B cell (primary cell): Measurements from ENCODE around the gene PLPP3. TPM values are rescaled to one million over a fixed set of nuclear protein-coding genes. Genes with fewer than 3 reads are reported as not detected.

ENCODE experiments used
- ATAC-seq: fragments of 200-7000 bp; cut with Tn5 transposase; one replicate; pipeline ENCODE4 v1.10.0; 2021; ENCODE audit warnings: low read depth, mild to moderate bottlenecking, moderate number of reproducible peaks, moderate library complexity
- CTCF ChIA-PET: fragments of 350-600 bp; sonication (Branson Sonifier 250); formaldehyde crosslinking; loops from one replicate; lab custom pipeline; 2021; ENCODE audit warnings: antibody characterized with exemption, inconsistent platforms; lab: Charles Lee
- POLR2A ChIA-PET: fragments of 350-600 bp; sonication (Branson Sonifier 250); formaldehyde crosslinking; loops from one replicate; lab custom pipeline; 2021; ENCODE audit warnings: antibody characterized with exemption; lab: Charles Lee
- DNase-seq: peaks from one replicate; pipeline ENCODE4 v3.0.0; 2013
- H2AFZ ChIP-seq: 2 replicates; pipeline ENCODE4 v1.6.1; 2012; ENCODE audit warnings: mild to moderate bottlenecking, low read depth, low read length; ENCODE audit not compliant: insufficient read depth, poor library complexity, severe bottlenecking
- H3K27ac ChIP-seq, 2 donors: 1 replicate in 1 of 2; 2 replicates in 1 of 2; pipeline ENCODE4 v1.5.1; 2012 to 2013; ENCODE audit warnings: low read length in 2 of 2, mild to moderate bottlenecking in 2 of 2, moderate library complexity in 1 of 2
- H3K27me3 ChIP-seq, 4 experiments: fragments of 200-600 bp in 1 of 4; sonication (generic) in 1 of 4; replicated peaks in 1 of 4; 1 replicate in 2 of 4; 2 replicates in 2 of 4; pipeline versions ENCODE4 v1.6.1 to v1.7.0; 2013 to 2016; ENCODE audit warnings: low read length in 3 of 4, mild to moderate bottlenecking in 2 of 4, mixed read lengths in 1 of 4, moderate library complexity in 1 of 4; ENCODE audit not compliant: insufficient read depth in 4 of 4, control insufficient read depth in 3 of 4; ENCODE audit errors: control extremely low read depth in 1 of 4
- H3K36me3 ChIP-seq, 2 experiments: replicated peaks in 1 of 2; 1 replicate in 1 of 2; 2 replicates in 1 of 2; pipeline versions ENCODE4 v1.6.1 to v1.7.1; 2013; ENCODE audit warnings: low read length in 1 of 2; ENCODE audit not compliant: insufficient read depth in 2 of 2, control insufficient read depth in 1 of 2; ENCODE audit errors: control extremely low read depth in 1 of 2, extremely low read depth in 1 of 2
- H3K4me1 ChIP-seq, 2 donors: fragments of 200-600 bp in 1 of 2; sonication (generic) in 1 of 2; 1 replicate in 1 of 2; 2 replicates in 1 of 2; pipeline versions ENCODE4 v1.5.1 to v1.6.1; 2013 to 2017; ENCODE audit warnings: low read length in 2 of 2; ENCODE audit not compliant: control insufficient read depth in 2 of 2, insufficient read depth in 2 of 2
- H3K4me2 ChIP-seq: replicated peaks from 2 replicates; pipeline ENCODE3; 2012; ENCODE audit warnings: mild to moderate bottlenecking, low read depth, low read length; ENCODE audit not compliant: poor library complexity, severe bottlenecking
- H3K4me3 ChIP-seq, 5 experiments: fragments of 200-600 bp in 1 of 5; sonication (generic) in 1 of 5; 1 replicate in 3 of 5; 2 replicates in 2 of 5; pipeline versions ENCODE4 v1.5.1 to v1.7.0; 2011 to 2016; ENCODE audit warnings: low read length in 4 of 5, mild to moderate bottlenecking in 4 of 5, low read depth in 2 of 5, control low read depth in 1 of 5, moderate library complexity in 1 of 5; ENCODE audit not compliant: insufficient read depth in 1 of 5; ENCODE audit errors: control extremely low read depth in 1 of 5, extremely low read depth in 1 of 5
- H3K79me2 ChIP-seq: fragments of 200-600 bp; sonication (generic); one replicate; pipeline ENCODE4 v1.6.0; 2016; ENCODE audit warnings: low read length; ENCODE audit not compliant: control insufficient read depth, insufficient read depth
- H3K9ac ChIP-seq: fragments of 200-600 bp; sonication (generic); 2 replicates; pipeline ENCODE4 v1.6.1; 2017; ENCODE audit warnings: mild to moderate bottlenecking, low read length, moderate library complexity
- H3K9me3 ChIP-seq, 3 donors: one replicate each; pipeline versions ENCODE4 v1.6.1 to v1.7.1; 2013; ENCODE audit warnings: low read length in 2 of 3; ENCODE audit not compliant: control insufficient read depth in 2 of 3, insufficient read depth in 1 of 3; ENCODE audit errors: control extremely low read depth in 1 of 3
- H4K20me1 ChIP-seq: 2 replicates; pipeline ENCODE4 v1.6.0; 2012; ENCODE audit warnings: mild to moderate bottlenecking, low read length; ENCODE audit not compliant: insufficient read depth, control insufficient read depth, poor library complexity, severe bottlenecking
- H3K27ac Mint-ChIP-seq: one replicate; pipeline ENCODE4 v1.8.0; 2021; ENCODE audit warnings: mixed read lengths
- H3K27me3 Mint-ChIP-seq: one replicate; pipeline ENCODE4 v1.8.0; 2021; ENCODE audit warnings: mixed read lengths
- H3K4me1 Mint-ChIP-seq: one replicate; pipeline ENCODE4 v1.8.0; 2021; ENCODE audit warnings: mixed read lengths
- H3K4me3 Mint-ChIP-seq: one replicate; pipeline ENCODE4 v1.8.0; 2021; ENCODE audit warnings: mixed read lengths
- H3K9me3 Mint-ChIP-seq: one replicate; pipeline ENCODE4 v1.8.0; 2022; ENCODE audit warnings: mixed read lengths; ENCODE audit not compliant: insufficient read depth
- EZH2 ChIP-seq: IDR thresholded peaks from 2 replicates; pipeline ENCODE4 v1.6.1; 2012; ENCODE audit warnings: borderline replicate concordance, low read depth, mild to moderate bottlenecking, moderate library complexity, low read length; ENCODE audit not compliant: insufficient read depth, poor library complexity, severe bottlenecking
- WGBS: methylation state at CpG from one replicate; pipeline ENCODE4 v1.1.5; 2013; ENCODE audit warnings: missing lambda C conversion rate; ENCODE audit not compliant: insufficient coverage; 5-methylcytosine and 5-hydroxymethylcytosine counted together
- intact Hi-C: fragments of 100-400 bp; cut with micrococcal nuclease; formaldehyde crosslinking; loops from one replicate; pipeline ENCODE4 v1.10.0; 2022
- polyA plus RNA-seq: library from polyadenylated mRNA; depleted of rRNA; stranded (reverse); fragments of >200 nt; gene quantifications from 2 replicates; pipeline ENCODE4 v1.2.3, GENCODE V29; 2012
- total RNA-seq, 2 donors: library from RNA; stranded (reverse); fragments of 120-200 nt in 1 of 2; gene quantifications; 1 replicate in 1 of 2; 2 replicates in 1 of 2; pipeline versions ENCODE4 v1.2.3 to v1.2.4, GENCODE V29; 2013 to 2022
- TF ChIP-seq, protein P1 (sequence below): fragments of 200-600 bp; IDR thresholded peaks from one replicate; pipeline ENCODE4 v1.8.0; 2022; ENCODE audit warnings: antibody characterized with exemption, mild to moderate bottlenecking

PLPP3 gene
- total and polyA plus RNA-seq, 2 donors (not counting 1 experiment from before 2014, with no cell fraction given) = 1.8 to 2.9 TPM

DNA sequence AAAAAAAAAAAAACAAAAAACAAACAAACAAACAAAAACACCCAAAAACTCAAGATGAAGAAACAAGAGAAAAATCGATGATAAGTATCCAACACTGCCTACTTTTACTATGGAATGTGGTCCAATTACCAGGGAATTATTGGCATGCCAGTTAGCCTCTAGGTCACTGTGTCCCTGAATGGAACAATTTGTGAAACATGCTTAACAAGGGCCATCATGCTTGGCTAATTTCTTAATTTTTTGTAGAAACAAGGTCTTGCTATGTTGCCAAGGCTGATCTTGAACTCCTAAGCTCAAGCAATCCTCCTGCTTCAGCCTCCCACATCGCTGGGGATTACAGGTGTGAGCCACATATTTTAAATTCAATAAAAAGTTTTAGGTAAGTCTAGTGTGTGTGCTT, 23.9 kb downstream of the PLPP3 start:
- intact Hi-C loops = no loop called here
- ATAC-seq (no peak), DNase-seq (no peak)
- ChIA-PET CTCF (no interaction called here), POLR2A (no interaction called here)
- Histone ChIP-seq H3K9ac (no peak overlapping the region), H3K4me1 (peaks cover 4 to 6% of the 10 kb centered on the region in 2 donors), H4K20me1 (no peaks in the 10 kb centered on the region), H3K27ac (no peak overlapping the region), H3K9me3 (no peaks in the 10 kb centered on the region), H3K4me2 (no peak overlapping the region), H3K27me3 (no peaks in the 10 kb centered on the region), H2AFZ (no peak overlapping the region), H3K36me3 (no peaks in the 10 kb centered on the region), H3K4me3 (no peak overlapping the region), H3K79me2 (peaks cover 9% of the 10 kb centered on the region)
- no peak overlapping the region for H3K4me3 Mint-ChIP-seq
- no peaks in the 10 kb centered on the region for H3K27me3 Mint-ChIP-seq
- no peak overlapping the region for H3K27ac Mint-ChIP-seq
- H3K4me1 Mint-ChIP-seq = peaks cover 12% of the 10 kb centered on the region
- WGBS = 100% methylated on average over 1 of the region's 2 CpGs
- TF ChIP-seq EZH2 = no peak
- TF ChIP-seq, protein P1, sequence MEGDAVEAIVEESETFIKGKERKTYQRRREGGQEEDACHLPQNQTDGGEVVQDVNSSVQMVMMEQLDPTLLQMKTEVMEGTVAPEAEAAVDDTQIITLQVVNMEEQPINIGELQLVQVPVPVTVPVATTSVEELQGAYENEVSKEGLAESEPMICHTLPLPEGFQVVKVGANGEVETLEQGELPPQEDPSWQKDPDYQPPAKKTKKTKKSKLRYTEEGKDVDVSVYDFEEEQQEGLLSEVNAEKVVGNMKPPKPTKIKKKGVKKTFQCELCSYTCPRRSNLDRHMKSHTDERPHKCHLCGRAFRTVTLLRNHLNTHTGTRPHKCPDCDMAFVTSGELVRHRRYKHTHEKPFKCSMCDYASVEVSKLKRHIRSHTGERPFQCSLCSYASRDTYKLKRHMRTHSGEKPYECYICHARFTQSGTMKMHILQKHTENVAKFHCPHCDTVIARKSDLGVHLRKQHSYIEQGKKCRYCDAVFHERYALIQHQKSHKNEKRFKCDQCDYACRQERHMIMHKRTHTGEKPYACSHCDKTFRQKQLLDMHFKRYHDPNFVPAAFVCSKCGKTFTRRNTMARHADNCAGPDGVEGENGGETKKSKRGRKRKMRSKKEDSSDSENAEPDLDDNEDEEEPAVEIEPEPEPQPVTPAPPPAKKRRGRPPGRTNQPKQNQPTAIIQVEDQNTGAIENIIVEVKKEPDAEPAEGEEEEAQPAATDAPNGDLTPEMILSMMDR = no peak
- H3K9me3 Mint-ChIP-seq = no peaks in the 10 kb centered on the region

DNA sequence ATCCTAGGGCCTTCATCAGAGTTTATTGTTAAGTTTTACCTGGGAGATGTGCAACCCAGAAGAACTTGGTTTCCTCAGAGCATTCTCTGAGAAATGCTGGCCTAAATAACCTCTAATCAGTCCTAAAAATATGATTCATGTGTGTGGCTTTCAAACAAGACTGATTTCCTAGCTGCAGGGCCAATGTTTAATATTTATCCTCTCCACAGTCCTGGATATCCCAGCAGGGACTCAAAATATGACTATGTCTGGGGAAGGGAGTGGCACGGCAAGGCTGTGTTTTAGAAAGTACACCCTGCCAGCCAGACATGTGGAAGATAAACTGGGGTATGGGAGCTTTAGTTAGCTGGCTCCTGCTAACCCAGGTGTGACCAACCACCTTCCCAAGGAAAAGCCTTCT, 26.3 kb downstream of the PLPP3 start:
- ATAC-seq = no peak

More for the DNA sequence above, 26.3 kb downstream of the PLPP3 start:
- no peaks in the 10 kb centered on the region for H3K27me3 ChIP-seq
- Mint-ChIP-seq H3K4me1 (peaks cover 8% of the 10 kb centered on the region), H3K9me3 (no peaks in the 10 kb centered on the region), H3K27ac (no peak overlapping the region), H3K4me3 (no peak overlapping the region), H3K27me3 (no peaks in the 10 kb centered on the region)
- CTCF ChIA-PET = no interaction called here
- H2AFZ ChIP-seq = no peak overlapping the region
- peaks cover 4 to 6% of the 10 kb centered on the region in 2 donors for H3K4me1 ChIP-seq
- no peak overlapping the region for H3K27ac ChIP-seq
- no CpG with 5 or more reads among the region's 1 CpG for WGBS
- intact Hi-C loops = no loop called here
- H4K20me1 ChIP-seq = no peaks in the 10 kb centered on the region
- no peaks in the 10 kb centered on the region for H3K9me3 ChIP-seq
- H3K9ac ChIP-seq = no peak overlapping the region
- no peak overlapping the region for H3K4me2 ChIP-seq
- peaks cover 6% of the 10 kb centered on the region for H3K79me2 ChIP-seq
- no peak overlapping the region for H3K4me3 ChIP-seq
- DNase-seq = no peak
- POLR2A ChIA-PET = no interaction called here
- TF ChIP-seq, protein P1 = no peak
- no peak for TF ChIP-seq EZH2
- H3K36me3 ChIP-seq = no peaks in the 10 kb centered on the region
